GM12878 (cell line): ENCODE measurements around the gene IL4I1. TPM values are rescaled to one million over a fixed set of nuclear protein-coding genes. Genes with fewer than 3 reads are reported as not detected.

Experiments used
- BRCA1 ChIP-seq: IDR thresholded peaks from 2 replicates; pipeline ENCODE4 v1.6.1; 2011; ENCODE audit warnings: low read depth, low read length, improper control_type of control experiment
- EZH2 ChIP-seq: IDR thresholded peaks from 2 replicates; pipeline ENCODE4 v1.6.1; 2012; ENCODE audit warnings: low read depth, mild to moderate bottlenecking, control low read depth, inconsistent platforms, low read length, borderline replicate concordance; ENCODE audit not compliant: control insufficient read depth
- HDGF ChIP-seq: fragments of 450-650 bp; IDR thresholded peaks from 2 replicates; pipeline ENCODE4 v1.6.1; 2016; ENCODE audit warnings: antibody characterized with exemption
- IKZF1 ChIP-seq: fragments of 450-650 bp; conservative IDR thresholded peaks from 2 replicates; pipeline ENCODE4 v1.6.1; 2017; ENCODE audit warnings: antibody characterized with exemption, mild to moderate bottlenecking
- NBN ChIP-seq: fragments of 450-650 bp; IDR thresholded peaks from 2 replicates; pipeline ENCODE4 v1.6.1; 2016
- NFYB ChIP-seq: IDR thresholded peaks from 2 replicates; pipeline ENCODE4 v1.6.1; 2011; ENCODE audit warnings: low read depth, mild to moderate bottlenecking, low read length, improper control_type of control experiment, moderate library complexity; ENCODE audit not compliant: insufficient read depth
- SMARCA5 ChIP-seq: fragments of 450-650 bp; IDR thresholded peaks from 2 replicates; pipeline ENCODE4 v1.6.1; 2017; ENCODE audit warnings: mild to moderate bottlenecking
- TCF7 ChIP-seq: IDR thresholded peaks from 2 replicates; pipeline ENCODE4 v1.6.1; 2014; ENCODE audit warnings: antibody characterized with exemption, borderline replicate concordance
- polyA plus RNA-seq, 11 experiments: library from polyadenylated mRNA; depleted of rRNA in 4 of 11; unstranded in 6 of 11; stranded (reverse) in 5 of 11; fragments of >200 nt; fragmentation: Nextera tagmentation in 4 of 11; fragmentation: Illumina TruSeq in 1 of 11; extraction: Ambion mirVana in 4 of 11; extraction: Trizol in 1 of 11; gene quantifications; 1 replicate in 1 of 11; 2 replicates in 10 of 11; pipeline versions ENCODE4 v1.2.1 to v1.2.3, GENCODE V29; 2011 to 2016; ENCODE audit warnings: inconsistent platforms in 2 of 11, missing spikeins in 2 of 11, low read depth in 1 of 11
- total RNA-seq, 4 experiments: library from RNA; depleted of rRNA in 3 of 4; stranded (reverse); fragments of >200 nt in 3 of 4; fragmentation: Illumina TruSeq in 1 of 4; extraction: Trizol in 1 of 4; gene quantifications; 2 replicates each; pipeline versions ENCODE4 v1.2.1 to v1.2.3, GENCODE V29; 2013 to 2021
- TF ChIP-seq, protein P1 (sequence below): fragments of 450-650 bp; IDR thresholded peaks from 2 replicates; pipeline ENCODE4 v1.6.1; 2017; ENCODE audit warnings: mild to moderate bottlenecking, low read depth, inconsistent platforms; ENCODE audit not compliant: poor library complexity, severe bottlenecking
- TF ChIP-seq, protein P2 (sequence below): fragments of 450-650 bp; IDR thresholded peaks from 2 replicates; pipeline ENCODE4 v1.6.1; 2017; ENCODE audit warnings: mild to moderate bottlenecking, moderate library complexity

The IL4I1 gene
- total and polyA plus RNA-seq, 10 of the 15 experiments (the other 5 are each of a cell fraction or from before 2014, with no cell fraction given), result 0.62 to 83.8 (median 42.8) TPM

DNA sequence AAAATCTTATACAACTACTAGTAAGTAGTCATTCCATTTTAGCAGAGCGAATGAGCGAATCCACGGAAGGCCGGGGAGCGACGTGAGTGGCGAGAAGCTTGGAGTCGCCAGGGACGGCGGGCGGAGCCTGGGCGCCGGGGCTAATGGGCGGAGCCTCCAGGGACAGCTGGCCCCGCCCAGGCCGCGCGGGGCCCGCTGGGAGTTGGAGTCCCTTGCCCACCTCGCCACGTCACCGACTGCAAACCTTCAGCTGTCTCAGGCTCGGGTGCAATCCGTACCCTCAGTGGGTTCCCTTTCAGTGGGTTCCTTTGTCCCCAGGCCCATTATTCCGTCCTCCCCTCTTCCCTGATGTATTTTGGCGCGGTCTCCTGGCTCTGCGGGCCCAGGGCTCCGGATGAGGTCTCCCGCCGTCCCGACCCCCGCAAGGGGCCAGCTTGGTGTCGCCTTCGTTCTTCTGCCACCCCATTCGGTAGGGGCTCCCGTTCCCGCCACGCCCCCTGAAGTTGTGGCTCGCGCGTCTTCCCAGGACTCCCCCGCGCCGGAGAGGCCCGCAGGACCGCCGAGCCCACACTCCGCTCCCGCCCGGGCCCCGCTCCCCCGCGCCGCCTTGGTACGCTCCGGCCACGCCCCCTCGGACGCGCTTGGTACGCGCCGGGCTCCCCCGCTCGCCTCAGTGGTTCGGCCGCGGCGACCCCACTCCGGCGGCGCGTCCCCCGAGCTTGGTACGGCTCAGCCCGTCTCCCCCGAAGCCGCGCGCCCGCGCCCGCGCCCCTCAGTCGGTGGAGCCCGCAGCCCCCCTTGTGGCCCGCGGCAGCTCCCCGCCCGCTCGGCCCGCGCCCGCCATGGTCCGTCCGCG lies 46.0 kb downstream of the IL4I1 start, which contains the start of gene PTOV1 (continued):
- TF ChIP-seq, protein P1, sequence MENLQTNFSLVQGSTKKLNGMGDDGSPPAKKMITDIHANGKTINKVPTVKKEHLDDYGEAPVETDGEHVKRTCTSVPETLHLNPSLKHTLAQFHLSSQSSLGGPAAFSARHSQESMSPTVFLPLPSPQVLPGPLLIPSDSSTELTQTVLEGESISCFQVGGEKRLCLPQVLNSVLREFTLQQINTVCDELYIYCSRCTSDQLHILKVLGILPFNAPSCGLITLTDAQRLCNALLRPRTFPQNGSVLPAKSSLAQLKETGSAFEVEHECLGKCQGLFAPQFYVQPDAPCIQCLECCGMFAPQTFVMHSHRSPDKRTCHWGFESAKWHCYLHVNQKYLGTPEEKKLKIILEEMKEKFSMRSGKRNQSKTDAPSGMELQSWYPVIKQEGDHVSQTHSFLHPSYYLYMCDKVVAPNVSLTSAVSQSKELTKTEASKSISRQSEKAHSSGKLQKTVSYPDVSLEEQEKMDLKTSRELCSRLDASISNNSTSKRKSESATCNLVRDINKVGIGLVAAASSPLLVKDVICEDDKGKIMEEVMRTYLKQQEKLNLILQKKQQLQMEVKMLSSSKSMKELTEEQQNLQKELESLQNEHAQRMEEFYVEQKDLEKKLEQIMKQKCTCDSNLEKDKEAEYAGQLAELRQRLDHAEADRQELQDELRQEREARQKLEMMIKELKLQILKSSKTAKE, result no peak
- TF ChIP-seq EZH2, result no peak
- TF ChIP-seq TCF7, result no peak
- TF ChIP-seq NBN, result peak; percentile 89
- peak; percentile 94; the same call in 1 of the 2 replicates for TF ChIP-seq HDGF
- no peak for TF ChIP-seq NFYB
- TF ChIP-seq, protein P2, sequence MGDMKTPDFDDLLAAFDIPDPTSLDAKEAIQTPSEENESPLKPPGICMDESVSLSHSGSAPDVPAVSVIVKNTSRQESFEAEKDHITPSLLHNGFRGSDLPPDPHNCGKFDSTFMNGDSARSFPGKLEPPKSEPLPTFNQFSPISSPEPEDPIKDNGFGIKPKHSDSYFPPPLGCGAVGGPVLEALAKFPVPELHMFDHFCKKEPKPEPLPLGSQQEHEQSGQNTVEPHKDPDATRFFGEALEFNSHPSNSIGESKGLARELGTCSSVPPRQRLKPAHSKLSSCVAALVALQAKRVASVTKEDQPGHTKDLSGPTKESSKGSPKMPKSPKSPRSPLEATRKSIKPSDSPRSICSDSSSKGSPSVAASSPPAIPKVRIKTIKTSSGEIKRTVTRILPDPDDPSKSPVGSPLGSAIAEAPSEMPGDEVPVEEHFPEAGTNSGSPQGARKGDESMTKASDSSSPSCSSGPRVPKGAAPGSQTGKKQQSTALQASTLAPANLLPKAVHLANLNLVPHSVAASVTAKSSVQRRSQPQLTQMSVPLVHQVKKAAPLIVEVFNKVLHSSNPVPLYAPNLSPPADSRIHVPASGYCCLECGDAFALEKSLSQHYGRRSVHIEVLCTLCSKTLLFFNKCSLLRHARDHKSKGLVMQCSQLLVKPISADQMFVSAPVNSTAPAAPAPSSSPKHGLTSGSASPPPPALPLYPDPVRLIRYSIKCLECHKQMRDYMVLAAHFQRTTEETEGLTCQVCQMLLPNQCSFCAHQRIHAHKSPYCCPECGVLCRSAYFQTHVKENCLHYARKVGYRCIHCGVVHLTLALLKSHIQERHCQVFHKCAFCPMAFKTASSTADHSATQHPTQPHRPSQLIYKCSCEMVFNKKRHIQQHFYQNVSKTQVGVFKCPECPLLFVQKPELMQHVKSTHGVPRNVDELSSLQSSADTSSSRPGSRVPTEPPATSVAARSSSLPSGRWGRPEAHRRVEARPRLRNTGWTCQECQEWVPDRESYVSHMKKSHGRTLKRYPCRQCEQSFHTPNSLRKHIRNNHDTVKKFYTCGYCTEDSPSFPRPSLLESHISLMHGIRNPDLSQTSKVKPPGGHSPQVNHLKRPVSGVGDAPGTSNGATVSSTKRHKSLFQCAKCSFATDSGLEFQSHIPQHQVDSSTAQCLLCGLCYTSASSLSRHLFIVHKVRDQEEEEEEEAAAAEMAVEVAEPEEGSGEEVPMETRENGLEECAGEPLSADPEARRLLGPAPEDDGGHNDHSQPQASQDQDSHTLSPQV, result 0 out of 2 replicates have a peak, but pooled peaks have one; percentile 19
- TF ChIP-seq BRCA1, result peak; percentile 45; the same call in 1 of the 2 replicates
- peak; percentile 91 for TF ChIP-seq SMARCA5
- TF ChIP-seq IKZF1, result peak; percentile 92
- TF ChIP-seq, all 136 proteins: peak for 52
